ENCODE results near the gene MAP2K7.
A peak's percentile ranks its signal among the peaks of the same experiment; 100 is the strongest.

GRCh38 chr19:7920519-7921301 lies 17.0 kb downstream of the MAP2K7 start:
- TF ChIP-seq CTCF (IDR thresholded peaks at IDR 0.05): peak in 1 of 5 experiments; percentile 9
- TF ChIP-seq POLR2A (IDR thresholded peaks at IDR 0.05): peak; percentile 70
- TF ChIP-seq POLR2AphosphoS5 (IDR thresholded peaks at IDR 0.05): peak; percentile 38 to 73 (median 71)
- no peak for TF ChIP-seq EP300 (IDR thresholded peaks at IDR 0.05; ENCODE audit: low read depth)

All from transverse colon (tissue), 4 donors.